ENCODE results near the gene LACTBL1.
A peak's percentile ranks its signal among the peaks of the same experiment; 100 is the strongest.

LACTBL1 gene

GRCh38 chr1:22935433-22935832 lies 37.2 kb downstream of the LACTBL1 start:
- no peaks in the 10 kb centered on the region for H3K9me3 Mint-ChIP-seq
- H3K27ac Mint-ChIP-seq: no peak overlapping the region
- ATAC-seq: no peak
- H3K4me3 Mint-ChIP-seq: no peak overlapping the region
- H3K4me1 Mint-ChIP-seq: no peaks in the 10 kb centered on the region
- H3K27me3 Mint-ChIP-seq: no peaks in the 10 kb centered on the region
- no peak for DNase-seq

GRCh38 chr1:22932803-22933470 lies 39.7 kb downstream of the LACTBL1 start:
- DNase-seq (no peak), ATAC-seq (no peak)

DNA sequence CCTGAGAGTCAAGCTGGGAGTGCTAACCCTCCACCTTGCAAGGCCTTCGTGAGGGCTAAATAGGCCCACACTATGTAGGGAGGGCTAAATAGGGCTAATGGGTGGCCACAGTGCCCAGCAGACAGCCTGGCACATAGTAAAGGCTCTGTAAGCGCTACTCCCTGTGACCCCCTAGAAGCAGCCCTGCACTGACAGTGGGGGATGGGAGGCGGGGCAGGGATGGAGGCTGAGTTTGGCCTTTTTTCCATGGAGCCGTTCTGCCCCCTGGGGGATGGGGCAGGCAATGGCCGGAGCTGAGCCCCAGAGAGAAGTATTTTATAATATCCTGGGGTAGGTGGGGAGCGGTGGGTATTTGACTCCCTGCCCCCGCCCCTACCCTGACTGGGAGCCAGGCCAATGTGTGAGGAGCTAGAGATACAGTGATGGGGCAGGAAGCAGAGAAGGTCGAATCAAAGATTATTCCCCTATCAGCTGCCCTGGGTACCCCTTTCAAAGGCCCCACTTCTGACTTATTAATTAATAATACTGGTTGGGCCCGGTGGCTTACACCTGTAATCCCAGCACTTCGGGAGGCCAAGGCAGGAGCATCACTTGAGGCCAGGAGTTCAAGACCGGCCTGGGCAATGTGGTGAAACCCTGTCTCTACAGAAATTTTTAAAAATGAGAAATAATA lies 42.3 kb downstream of the LACTBL1 start:
- H3K27me3 Mint-ChIP-seq: peaks cover 17% of the 10 kb centered on the region

More at GRCh38 chr1:22932803-22933470, 39.7 kb downstream of the LACTBL1 start:
- Mint-ChIP-seq H3K27me3 (peaks cover 10% of the 10 kb centered on the region), H3K4me3 (no peak overlapping the region), H3K9me3 (no peaks in the 10 kb centered on the region), H3K4me1 (no peaks in the 10 kb centered on the region), H3K27ac (no peak overlapping the region)

DNA sequence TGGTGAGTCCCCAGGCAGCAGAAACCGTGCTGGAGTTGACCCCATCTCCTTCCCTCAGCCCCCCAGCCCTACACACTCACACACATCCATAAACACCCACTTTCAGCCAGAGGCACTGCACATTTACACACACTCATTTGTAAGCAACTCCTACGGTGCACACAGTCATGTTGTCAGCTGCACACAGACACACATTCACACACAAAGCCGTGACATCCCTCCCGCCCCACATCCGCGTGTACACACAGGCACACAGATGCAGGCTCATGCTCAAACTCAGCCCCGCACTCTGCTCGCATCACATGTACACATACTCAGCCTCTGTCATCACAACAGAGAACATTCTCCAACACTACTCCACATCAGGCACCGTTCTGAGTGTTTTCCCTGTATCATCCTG lies 47.6 kb downstream of the LACTBL1 start:
- H3K27ac Mint-ChIP-seq: no peak overlapping the region
- DNase-seq (no peak), ATAC-seq (no peak)
- no peaks in the 10 kb centered on the region for H3K9me3 Mint-ChIP-seq
- H3K4me1 Mint-ChIP-seq: no peaks in the 10 kb centered on the region
- H3K27me3 Mint-ChIP-seq: peaks cover 41% of the 10 kb centered on the region
- H3K4me3 Mint-ChIP-seq: no peak overlapping the region

More for the DNA sequence above, 42.3 kb downstream of the LACTBL1 start:
- DNase-seq (peak; percentile 16 to 36), ATAC-seq (peak; percentile 57)
- Mint-ChIP-seq H3K9me3 (no peaks in the 10 kb centered on the region), H3K4me1 (no peaks in the 10 kb centered on the region), H3K27ac (no peak overlapping the region), H3K4me3 (no peak overlapping the region)

- Mint-ChIP-seq H3K4me1 (no peaks in the 10 kb centered on the region), H3K4me3 (no peak overlapping the region), H3K27ac (no peak overlapping the region), H3K27me3 (peaks cover 28% of the 10 kb centered on the region), H3K9me3 (no peaks in the 10 kb centered on the region)
- DNase-seq (no peak), ATAC-seq (no peak)
Observed at GRCh38 chr1:22922640-22923039, 50.0 kb downstream of the LACTBL1 start.

GRCh38 chr1:22921452-22922126 lies 51.1 kb downstream of the LACTBL1 start:
- no peak for DNase-seq
- no peak overlapping the region for H3K27ac Mint-ChIP-seq

DNA sequence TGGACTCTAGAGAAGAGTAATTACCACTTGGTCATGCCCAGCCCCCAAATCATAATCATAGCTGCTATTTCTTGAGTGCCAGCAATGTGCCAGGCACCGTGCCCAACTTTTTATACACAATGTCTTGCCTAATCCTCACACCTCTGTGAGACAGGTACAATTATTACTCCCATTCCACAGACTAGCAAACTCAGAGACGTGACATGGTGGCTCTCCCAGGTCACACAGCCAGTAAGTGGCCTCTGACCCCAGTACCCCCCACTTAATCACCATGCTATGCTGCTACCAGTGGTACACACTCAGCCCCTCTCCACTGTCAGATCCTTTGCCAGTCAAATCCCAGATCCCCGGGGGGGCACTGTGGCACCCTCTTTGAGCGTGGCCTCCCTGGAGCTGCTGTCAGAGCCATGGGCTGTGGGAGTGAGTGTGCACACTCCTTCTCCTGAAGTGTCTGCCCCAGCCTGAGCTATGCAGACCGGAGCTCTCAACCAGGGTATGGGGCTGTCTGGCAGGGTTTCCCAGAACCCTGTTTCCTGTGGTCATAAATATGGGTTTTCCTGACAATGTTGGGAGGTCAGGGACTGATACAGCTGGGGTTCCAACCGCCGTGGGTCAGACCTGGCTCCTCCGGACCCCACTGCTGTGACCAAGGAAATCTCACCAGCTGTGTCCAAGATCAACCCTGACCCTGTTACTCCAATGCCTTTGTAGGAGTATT lies 51.8 kb downstream of the LACTBL1 start:
- Mint-ChIP-seq H3K4me1 (no peaks in the 10 kb centered on the region), H3K27me3 (peaks cover 38% of the 10 kb centered on the region), H3K9me3 (no peaks in the 10 kb centered on the region), H3K27ac (no peak overlapping the region), H3K4me3 (no peak overlapping the region)
- no peak for DNase-seq
- ATAC-seq: no peak

More at GRCh38 chr1:22921452-22922126, 51.1 kb downstream of the LACTBL1 start:
- H3K9me3 Mint-ChIP-seq: no peaks in the 10 kb centered on the region
- no peak overlapping the region for H3K4me3 Mint-ChIP-seq
- H3K4me1 Mint-ChIP-seq: no peaks in the 10 kb centered on the region
- no peak for ATAC-seq
- H3K27me3 Mint-ChIP-seq: peaks cover 35% of the 10 kb centered on the region

- Mint-ChIP-seq H3K27me3 (peaks cover 42% of the 10 kb centered on the region), H3K9me3 (no peaks in the 10 kb centered on the region), H3K4me1 (no peaks in the 10 kb centered on the region), H3K27ac (no peak overlapping the region), H3K4me3 (no peak overlapping the region)
- ATAC-seq (no peak), DNase-seq (no peak)
Observed at GRCh38 chr1:22920026-22920733, 52.5 kb downstream of the LACTBL1 start.

GRCh38 chr1:22919341-22920025 lies 53.2 kb downstream of the LACTBL1 start:
- ATAC-seq: no peak
- H3K9me3 Mint-ChIP-seq: no peaks in the 10 kb centered on the region
- H3K4me1 Mint-ChIP-seq: no peaks in the 10 kb centered on the region
- H3K27me3 Mint-ChIP-seq: peaks cover 44% of the 10 kb centered on the region
- no peak for DNase-seq
- H3K4me3 Mint-ChIP-seq: no peak overlapping the region
- H3K27ac Mint-ChIP-seq: no peak overlapping the region

GRCh38 chr1:22918644-22919043 lies 54.0 kb downstream of the LACTBL1 start:
- ATAC-seq: no peak
- H3K27ac Mint-ChIP-seq: peak overlapping the region in 1 of 2 donors; percentile 15
- DNase-seq: no peak
- peaks cover 40% of the 10 kb centered on the region for H3K27me3 Mint-ChIP-seq
- no peak overlapping the region for H3K4me3 Mint-ChIP-seq
- no peaks in the 10 kb centered on the region for H3K4me1 Mint-ChIP-seq
- H3K9me3 Mint-ChIP-seq: no peaks in the 10 kb centered on the region

DNA sequence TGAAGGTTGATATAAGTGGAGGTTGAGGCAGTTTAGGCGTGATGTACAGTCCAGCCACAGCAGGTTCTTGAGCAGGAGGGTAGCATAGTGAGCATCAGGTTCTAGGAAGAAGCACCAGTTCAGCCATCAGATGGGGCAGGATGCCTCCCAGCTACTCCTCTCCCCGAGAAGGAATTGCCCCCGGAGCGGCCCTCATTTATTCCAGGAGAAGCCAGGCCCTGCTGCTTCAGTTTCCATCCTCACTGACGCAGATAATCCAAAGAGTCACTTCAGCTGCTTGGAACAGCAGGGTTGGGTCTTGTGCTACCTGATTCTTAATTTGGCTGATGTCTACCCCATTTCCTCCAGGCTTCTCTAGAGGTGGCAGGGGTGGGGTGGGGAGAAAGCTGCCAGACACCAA lies 54.7 kb downstream of the LACTBL1 start:
- H3K9me3 Mint-ChIP-seq: no peaks in the 10 kb centered on the region

GRCh38 chr1:22916471-22916820 lies 56.2 kb downstream of the LACTBL1 start:
- DNase-seq (no peak), ATAC-seq (no peak)
- Mint-ChIP-seq H3K27ac (peak overlapping the region in 1 of 2 donors; percentile 69), H3K4me3 (no peak overlapping the region), H3K9me3 (no peaks in the 10 kb centered on the region), H3K4me1 (no peaks in the 10 kb centered on the region), H3K27me3 (peaks cover 31% of the 10 kb centered on the region)

More for the DNA sequence above, 54.7 kb downstream of the LACTBL1 start:
- no peaks in the 10 kb centered on the region for H3K4me1 Mint-ChIP-seq
- DNase-seq (no peak), ATAC-seq (no peak)
- no peak overlapping the region for H3K4me3 Mint-ChIP-seq
- H3K27ac Mint-ChIP-seq: no peak overlapping the region
- peaks cover 34% of the 10 kb centered on the region for H3K27me3 Mint-ChIP-seq

GRCh38 chr1:22915816-22916470 lies 56.7 kb downstream of the LACTBL1 start:
- Mint-ChIP-seq H3K4me3 (no peak overlapping the region), H3K4me1 (no peaks in the 10 kb centered on the region), H3K27me3 (peaks cover 31% of the 10 kb centered on the region), H3K27ac (peak overlapping the region in 1 of 2 donors; percentile 21), H3K9me3 (no peaks in the 10 kb centered on the region)
- ATAC-seq: no peak
- no peak for DNase-seq

DNA sequence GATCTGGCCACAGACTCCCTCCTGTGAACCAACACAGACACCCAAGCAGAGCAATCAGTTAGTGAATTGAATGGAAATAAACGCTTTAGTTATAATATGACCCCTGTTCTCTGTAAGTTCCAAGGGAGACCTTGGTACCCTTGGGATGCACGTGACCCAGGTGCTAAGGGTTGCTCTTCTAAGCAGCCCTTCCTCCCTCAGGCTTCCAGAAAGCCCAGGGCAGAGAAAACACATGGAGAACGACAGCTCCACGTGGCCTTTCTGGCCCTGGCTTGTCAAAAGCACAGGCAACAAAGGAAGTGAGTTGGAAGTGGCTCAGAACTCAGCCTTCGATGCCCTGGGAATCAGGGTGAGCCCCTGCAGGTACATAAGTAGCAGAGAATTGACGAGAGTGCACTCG lies 57.4 kb downstream of the LACTBL1 start:
- H3K27me3 Mint-ChIP-seq: peaks cover 31% of the 10 kb centered on the region
- H3K4me1 Mint-ChIP-seq: no peaks in the 10 kb centered on the region
- H3K4me3 Mint-ChIP-seq: no peak overlapping the region
- no peaks in the 10 kb centered on the region for H3K9me3 Mint-ChIP-seq
- DNase-seq (no peak), ATAC-seq (no peak)
- no peak overlapping the region for H3K27ac Mint-ChIP-seq

Measured in stimulated activated naive CD8-positive, alpha-beta T cell treated with anti-CD3 and anti-CD28 coated beads, Interleukin-15, amount 100 ng/mL, for 72 hours (primary cell).